GM21529 (cell line): ENCODE results near the gene DHRS7B.
A peak's percentile ranks its signal among the peaks of the same experiment; 100 is the strongest.

Source experiments
- ATAC-seq: cut with Tn5 transposase; IDR thresholded peaks from one replicate; pipeline ENCODE4 v1.9.1; 2021; ENCODE audit not compliant: unreplicated experiment

Gene DHRS7B

DNA sequence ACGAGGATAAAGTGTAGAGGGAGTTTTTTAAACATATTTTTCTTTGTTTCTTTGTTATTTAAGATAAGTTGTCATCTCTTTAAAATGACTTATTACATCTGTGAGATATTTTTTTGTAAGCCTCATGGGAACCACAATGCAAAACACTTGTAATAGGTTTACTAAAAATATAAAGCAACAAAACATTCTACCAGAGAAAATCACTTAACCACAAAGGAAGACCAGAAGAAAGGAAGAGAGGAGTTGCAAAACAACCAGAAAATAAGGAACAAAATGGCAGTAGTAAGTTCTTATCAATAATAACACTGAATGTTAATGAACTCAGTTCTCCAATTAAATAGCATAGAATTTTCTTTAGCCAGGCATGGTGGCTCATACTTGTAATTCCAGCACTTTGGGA is 22.9 kb downstream of the DHRS7B start:
- no peak for ATAC-seq

DNA sequence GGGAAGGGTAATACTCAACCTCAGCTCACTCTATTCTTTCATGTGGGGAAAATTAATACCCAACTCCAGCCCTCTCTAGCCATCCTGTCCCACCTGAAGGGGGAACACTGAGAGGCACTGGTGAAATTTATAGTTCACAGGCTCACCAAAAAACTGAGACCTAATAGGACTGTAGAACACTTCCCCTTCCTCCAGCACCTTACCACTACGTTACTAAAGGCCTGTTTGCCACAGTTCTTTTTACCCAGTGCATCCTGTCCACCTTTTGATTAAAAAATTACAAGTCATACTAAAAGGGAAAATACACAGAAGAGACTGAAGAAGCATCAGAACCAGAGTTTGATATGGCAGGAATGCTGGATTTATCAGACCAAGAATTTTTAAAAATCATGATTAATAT is 26.0 kb downstream of the DHRS7B start:
- no peak for ATAC-seq

DNA sequence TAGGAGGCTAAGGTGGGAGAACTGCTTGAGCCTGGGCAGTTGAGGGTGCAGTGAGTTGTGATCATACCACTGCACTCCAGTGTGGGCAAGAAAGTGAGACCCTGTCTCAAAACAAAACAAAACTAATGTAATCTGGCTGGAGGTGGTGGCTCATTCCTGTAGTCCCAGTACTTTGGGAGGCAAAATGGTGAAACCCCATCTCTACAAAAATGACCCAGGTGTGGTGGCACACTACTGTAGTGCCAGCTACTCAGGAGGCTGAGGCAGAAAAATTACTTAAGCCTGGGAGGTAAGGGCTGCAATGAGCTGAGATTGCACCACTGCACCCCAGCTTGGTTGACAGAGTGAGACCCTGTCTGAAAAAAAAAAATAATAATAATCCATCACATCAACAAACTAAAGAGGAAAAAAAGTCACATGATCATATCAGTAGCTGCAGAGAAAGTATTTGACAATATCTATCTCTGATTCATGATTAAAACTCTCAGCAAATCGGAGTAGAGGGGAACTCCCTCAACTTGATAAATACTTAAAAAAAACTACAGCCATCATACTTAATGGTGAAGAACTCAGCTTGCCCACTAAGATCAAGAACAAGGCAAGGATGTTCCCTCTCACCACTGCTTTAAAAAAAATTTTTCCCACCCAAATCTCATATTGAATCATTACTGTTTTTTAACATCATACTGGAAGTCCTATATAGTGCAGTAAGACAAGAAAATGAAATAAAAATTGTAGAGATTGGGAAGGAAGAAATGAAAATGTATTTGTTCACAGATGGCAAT is 31.0 kb downstream of the DHRS7B start:
- ATAC-seq, result no peak

DNA sequence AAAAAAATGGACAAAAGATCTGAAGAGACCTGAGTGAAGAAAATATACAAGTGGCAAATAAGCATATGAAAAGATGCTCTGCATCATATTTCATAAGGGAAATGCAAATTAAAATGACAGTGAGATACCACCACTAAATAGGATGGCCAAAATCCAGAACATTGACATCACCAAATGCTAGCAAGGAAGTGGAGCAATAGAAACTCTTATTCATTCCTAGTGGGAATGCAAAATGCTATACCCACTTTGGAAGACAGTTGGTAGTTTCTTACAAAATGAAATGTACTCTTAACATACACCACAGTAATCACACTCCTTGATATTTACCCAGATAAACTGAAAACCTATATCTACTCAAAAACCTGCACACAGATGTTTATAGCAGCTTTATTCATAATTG is 33.6 kb downstream of the DHRS7B start:
- no peak for ATAC-seq

DNA sequence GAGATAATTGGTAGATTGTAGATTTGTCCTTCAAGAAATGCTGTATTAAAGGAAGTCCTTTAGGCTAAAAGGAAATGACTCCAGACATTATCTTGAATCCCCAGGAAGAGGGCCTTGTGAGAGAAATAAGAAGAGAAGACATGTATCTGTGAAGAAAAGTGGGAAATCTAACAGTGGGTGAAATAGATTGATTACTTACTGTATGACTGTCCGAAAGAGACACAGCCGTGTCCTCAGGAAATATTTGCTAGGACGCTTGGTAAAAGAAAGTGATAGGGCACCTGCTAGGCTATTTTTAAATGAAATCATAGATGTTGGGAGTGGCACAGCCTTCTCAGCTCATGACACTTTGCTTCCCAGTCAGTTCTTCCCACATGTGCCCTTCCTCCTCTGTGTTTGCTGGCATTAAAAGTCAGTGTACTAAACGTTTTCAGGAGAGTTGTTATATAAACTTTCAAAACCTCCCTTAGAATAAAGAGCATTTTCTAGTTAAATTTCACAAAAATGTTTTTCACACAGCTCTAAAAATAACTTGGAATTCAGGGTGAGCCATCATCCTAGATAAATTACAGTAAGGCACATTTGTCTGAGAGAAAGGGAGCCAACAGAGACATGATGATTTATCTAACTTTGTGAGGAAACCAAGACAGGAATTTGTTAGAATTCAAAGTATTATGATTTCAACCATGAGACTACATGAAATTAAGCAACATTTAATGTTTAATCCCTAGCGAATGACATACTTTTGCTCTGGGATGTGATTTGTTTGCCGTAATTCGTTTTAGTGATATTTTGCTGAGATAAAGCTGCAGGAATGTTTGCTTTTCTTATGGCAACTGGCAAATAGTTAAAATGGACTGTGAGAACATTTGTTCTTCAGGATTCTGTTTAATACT is 35.0 kb downstream of the DHRS7B start:
- ATAC-seq, result no peak

DNA sequence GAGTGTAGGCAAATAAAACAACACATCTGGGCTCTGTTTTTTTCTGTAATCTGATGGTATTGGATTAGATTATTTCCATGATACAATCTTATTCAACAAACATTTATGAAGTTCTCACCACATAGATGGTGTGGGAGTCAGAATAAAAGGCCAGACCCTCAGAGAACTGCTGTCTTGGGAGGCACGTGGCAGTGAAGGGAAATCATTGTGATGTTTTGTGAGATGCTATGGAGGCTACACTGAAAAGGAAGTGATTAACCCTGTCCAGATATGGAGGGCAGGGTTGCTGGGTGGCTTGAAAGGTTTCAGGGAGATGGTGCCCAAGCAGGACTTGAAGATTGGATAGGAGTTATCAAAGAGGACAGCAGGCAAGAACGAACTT is 35.6 kb downstream of the DHRS7B start:
- no peak for ATAC-seq

DNA sequence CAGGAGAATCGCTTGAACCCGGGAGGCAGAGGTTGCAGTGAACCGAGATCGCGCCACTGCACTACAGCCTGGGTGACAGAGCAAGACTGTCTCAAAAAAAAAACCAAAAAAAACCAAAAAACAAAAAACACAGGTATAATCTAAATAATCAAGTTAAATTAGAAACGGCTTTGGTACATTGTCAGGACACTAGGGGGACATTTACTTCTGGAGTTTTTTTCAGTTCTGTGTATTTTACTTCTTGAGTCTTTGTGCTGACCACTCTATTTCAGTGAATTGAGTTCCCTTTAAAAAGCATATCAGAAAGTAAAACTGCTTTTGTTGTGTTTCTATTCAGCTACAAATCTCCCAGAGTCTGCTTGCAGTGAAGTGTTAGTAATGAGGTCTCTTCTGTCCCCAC is 36.3 kb downstream of the DHRS7B start:
- no peak for ATAC-seq

DNA sequence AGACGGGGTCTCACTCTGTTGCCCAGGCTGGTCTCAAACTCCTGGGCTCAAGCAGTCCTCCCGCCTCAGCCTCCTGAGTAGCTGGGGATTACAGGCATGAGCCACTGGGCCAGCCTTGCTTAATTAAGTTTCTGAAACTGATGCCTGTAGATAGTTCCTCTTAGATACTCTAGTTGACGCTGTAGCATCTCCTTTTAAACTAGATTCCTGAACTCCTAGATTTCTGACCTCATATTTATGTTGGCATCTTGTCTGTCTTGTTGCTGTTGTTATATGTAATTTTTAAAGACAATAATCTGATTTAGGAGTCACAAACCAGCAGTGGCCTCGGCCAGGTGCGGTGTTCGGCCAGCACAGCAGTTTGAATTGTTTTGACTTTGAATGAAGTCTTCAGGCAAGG is 37.5 kb downstream of the DHRS7B start:
- no peak for ATAC-seq

DNA sequence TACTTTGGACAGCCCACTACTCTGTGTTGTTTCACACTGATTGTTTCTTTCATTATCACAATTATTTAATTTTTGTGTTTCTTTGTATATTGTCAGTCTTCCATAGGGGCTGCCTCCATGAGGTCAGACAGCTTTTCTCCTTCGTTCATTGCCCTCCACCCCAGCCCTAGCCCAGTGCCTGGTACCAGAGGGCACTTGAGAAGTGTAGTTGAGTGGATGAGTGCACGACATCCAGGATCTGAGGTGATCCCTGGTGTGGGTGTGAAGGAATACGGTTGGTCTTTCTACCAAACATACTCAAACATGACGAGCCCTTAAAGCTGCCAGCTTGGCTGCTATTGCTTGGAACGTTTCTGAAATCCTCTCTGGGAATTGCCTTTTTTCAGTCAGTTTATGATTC is 37.9 kb downstream of the DHRS7B start:
- ATAC-seq, result no peak

DNA sequence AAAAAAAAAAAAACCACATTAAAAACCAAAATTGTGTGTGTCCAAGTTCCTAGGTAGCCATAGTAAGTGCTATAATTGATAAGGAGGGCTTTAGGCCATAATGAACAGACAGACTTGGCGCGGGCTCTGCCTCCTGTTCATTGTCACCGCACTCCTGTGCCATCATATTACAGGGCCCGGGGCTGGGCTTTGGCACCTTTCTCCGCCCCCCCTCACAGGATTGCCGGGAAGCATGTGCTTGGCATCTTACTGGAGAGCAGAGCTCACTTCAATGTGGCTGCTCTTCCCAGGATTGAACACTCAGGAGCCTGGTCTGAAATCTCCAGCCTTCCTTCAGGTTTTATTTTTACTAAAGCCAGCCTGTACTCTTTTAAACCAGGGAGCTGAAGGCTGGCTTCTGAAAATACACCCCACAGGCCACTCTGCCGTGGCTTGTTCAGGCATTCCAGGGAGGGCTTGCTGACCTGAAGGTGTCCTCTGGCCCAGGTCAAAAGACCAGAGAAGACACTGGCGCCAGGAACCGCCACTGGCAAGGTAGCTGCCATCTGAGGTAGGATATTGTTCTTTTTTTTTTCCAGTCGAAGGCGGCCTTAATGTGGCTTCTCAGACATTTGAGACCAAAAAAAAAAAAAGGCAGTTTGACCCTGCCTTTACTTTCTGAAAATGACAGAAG is 39.3 kb downstream of the DHRS7B start:
- ATAC-seq, result no peak

DNA sequence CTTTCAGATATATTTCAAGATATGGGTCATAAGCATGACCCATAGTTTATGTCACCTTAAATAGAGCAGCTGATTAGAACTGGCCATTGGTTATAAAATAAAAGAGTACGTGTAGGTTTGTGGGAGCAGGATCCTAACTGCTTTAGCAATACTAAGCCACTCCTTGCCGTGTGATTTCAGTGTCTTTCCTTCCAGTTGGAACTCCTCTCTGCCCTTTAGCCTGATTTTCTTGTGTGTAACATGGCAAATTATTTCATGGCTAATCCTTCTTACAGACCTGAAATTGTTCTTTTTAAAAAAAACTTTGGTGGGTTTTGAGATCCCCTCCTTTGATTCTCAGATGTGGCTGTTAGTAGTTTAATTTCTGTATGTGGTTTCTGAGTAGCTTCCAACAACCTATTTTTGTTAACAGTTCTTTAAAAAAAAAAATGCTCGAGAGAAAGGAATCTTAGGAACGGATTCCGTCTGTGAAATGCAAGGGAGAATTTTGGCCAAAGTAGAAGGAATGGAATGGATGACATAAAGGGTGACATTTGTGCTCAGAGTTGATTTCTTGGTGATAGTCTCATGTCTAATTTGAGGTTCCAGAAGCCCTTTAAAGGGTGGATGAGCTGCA is 39.9 kb downstream of the DHRS7B start:
- ATAC-seq, result no peak

DNA sequence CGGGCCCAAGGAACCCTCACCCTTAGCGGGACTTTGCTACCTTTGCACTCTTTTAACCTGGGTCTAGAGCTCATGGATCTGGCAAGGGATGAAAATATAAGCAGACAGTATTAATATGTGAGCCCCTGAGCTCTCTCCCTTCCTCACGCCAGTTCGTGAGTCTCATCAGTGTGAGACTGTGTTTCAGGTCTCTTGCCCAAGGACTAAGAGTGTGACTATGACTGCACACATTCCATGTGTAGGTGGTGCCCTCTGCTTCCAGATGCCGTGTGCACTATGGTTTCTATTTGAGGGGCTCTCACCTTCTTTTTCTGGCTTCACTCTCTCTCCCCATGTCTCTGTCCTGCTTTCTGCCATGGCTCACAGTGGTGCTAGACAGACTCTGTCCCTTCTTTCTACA is 40.5 kb downstream of the DHRS7B start:
- no peak for ATAC-seq

DNA sequence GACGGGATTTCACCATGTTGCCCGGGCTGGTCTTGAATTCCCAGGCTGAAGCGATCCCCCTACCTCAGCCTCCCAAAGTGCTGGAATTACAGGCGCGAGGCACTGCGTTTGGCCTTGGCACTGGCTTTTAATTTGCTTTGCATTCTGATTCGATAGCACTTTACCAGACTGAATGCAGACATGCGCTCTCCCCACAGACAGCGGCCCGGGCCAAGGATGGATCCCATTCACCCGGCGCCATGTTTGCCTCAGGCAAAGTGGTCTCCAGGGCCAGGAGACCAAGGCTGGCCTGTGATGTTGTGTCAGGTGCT is 41.7 kb downstream of the DHRS7B start:
- no peak for ATAC-seq

DNA sequence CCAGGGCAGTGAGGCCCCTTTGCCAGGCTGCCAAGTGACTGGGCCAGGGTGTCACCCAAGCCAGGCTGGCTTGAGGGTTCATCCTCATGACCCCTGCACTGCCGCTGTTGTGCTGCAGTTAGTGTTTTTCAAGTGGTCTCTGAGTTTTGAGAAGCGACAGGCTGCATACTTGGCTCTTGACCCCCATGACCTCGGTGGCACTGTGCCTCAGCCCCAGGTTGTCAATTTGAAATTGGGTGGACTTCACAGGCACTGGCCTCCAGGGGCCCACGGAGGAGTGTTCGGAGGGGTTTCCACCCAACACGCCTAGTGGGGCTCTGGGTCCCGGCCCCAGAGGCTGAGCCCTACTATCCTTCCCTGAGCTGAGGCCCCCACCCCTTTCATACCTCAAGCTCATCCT is 42.7 kb downstream of the DHRS7B start:
- ATAC-seq, result no peak

DNA sequence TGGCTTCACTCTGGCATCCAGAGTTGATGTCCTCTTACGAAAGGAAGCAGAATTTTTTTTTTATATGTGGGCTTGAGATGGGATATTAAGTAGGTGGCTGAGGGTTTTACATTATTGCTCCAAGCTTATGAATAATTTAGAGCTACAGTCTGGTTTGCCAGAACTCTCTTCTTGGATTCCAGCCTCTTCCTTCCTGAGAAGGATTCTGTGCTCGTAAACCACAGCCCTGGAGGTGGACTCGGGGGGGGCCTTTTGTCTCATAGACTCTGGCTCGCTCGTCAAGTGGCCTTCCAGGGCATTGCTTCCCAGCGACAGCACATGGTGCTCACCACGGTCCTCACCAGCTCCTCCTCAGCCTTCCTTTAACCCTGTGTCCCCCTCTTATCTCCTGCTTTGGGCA is 44.0 kb downstream of the DHRS7B start:
- ATAC-seq, result no peak

DNA sequence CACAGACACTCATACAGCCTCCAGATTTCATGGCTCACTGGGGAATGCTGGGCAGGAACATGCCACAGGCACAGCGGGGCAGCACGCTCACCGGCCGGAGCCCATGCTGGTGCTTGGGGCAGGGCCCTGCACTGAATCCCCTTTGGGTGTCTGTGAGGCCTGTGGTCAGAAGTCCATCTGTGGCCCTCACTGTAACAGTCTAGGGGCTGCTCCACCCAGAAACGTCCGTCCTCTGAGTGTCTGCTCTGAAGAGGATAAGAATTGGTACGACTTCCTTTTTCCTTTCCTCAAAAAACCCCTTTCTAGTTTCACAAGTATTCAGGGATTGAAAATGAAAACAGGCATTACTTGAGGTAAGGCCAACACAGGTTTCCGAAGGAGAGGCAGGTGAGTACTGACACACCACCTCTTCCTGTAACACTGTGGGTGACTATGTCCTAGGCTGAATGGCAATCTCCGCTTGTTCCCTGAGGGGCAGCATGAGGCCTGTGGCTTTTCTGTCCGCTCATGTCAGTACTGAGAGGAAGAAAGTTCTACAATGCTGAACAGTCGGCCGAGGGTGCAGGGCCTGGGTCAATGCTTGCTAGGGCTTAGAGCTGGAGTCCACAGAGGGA is 44.7 kb downstream of the DHRS7B start:
- ATAC-seq, result peak; percentile 81

DNA sequence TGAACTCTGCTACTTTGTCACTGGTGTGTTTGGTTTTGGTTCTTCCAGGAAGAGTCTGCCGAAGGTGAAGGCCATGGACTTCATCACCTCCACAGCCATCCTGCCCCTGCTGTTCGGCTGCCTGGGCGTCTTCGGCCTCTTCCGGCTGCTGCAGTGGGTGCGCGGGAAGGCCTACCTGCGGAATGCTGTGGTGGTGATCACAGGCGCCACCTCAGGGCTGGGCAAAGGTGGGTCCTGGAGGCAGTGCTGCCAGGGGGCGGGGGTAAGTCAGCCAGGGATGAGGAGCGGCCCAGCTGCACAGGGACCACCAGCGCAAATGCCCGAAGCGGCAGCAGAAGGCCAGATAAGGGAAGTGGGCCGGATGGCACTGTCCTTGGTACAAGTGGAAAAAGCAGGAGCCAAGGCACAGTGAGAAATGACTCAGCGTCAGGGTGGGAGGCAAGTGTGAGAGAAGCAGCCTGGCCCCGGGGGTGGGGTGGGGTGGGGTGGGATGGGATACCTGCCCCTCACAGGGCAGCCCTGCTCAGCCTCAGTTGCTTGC is 45.3 kb downstream of the DHRS7B start:
- no peak for ATAC-seq

DNA sequence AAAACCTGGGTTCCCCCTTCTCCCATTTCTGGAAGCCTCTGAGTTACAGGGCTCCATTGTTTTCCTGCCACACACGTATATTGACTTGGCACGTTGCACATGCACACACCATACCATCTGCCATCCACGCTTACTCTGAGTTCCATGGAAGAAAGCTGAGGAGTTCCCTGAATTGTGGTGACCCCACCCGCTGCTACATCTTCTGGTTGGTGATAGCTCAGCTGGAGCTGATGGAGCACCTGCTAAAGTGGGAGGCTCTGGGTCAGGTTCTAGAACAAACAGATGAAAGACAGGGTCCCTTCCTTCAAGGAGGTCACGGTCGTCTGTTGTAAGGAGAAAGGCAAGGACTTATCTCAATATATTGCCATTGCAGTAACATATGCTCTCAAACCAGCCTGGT is 46.1 kb downstream of the DHRS7B start:
- ATAC-seq, result no peak

DNA sequence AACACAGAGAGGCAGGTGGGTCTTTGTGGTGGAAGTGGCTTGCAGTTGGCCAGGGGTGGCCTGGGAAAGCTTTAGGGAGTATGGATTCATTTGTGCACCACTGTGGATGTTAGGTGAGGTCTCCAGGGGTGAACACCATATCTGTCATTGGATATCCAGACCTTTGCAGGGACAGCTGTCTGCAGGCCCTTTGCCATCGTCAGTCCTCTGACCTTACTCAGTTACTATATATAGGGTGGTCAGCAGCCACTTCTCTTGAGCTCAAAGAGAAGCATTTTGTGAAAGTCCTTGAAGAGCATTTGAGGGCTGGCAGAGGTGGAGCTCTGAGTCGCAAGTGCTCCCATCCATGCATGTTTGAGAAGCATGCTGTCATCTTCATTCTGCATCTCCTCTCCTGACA is 46.8 kb downstream of the DHRS7B start:
- ATAC-seq, result no peak

DNA sequence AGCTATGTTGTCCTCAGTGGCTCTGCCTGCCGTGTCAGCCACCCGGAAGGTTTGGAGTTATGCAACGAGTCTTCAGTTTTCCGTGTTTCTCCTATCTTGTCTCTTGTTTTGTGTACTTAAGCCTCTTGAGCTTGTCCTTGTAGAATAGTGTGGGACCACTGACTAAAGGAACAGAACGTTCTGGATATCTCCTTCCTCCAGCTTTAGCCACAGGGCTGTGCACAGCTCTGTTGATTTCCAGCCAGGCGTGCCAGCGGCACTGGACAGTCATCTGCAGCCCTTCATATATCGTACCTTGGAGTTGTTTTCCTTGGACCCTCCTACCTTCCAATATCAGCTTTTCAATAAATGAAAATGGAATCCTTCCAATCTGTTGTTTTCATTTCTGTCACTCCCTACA is 47.4 kb downstream of the DHRS7B start:
- ATAC-seq, result no peak

DNA sequence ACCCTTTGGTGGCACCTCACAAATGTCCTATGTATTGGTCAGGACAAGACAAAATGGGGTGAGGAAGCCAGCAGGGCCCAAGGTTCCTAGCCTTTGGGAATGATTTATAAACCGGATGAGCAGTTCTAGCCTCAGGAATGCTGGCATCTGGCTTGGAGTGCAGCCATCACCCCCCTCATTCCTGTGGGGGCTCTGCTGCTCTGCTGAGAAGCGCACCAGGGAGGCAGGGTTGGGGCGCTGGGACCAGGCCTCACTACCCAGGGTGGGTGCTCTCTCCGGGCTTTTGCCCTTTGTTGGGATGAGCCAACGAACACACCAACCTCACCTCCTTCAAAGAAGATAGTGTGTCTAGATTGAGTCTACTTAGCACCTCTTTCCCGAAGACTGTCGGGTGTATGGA is 47.9 kb downstream of the DHRS7B start:
- no peak for ATAC-seq
